Natural killer cell (primary cell): ENCODE data around the gene FLVCR2. TPM values are rescaled to one million over a fixed set of nuclear protein-coding genes. Genes with fewer than 3 reads are reported as not detected.
A peak's percentile ranks its signal among the peaks of the same experiment; 100 is the strongest.

Experiments used
- ATAC-seq, 3 donors: fragments of 150-1000 bp in 2 of 3; fragments of 200-7000 bp in 1 of 3; cut with Tn5 transposase; 1 replicate in 1 of 3; 2 replicates in 2 of 3; pipeline ENCODE4 v1.10.0; 2021; ENCODE audit warnings: mild to moderate bottlenecking in 2 of 3, moderate library complexity in 2 of 3
- DNase-seq, 2 donors: peaks; one replicate each; pipeline versions ENCODE4 v3.0.0 to v3.0.0-alpha.2; 2013 to 2021; ENCODE audit warnings: mixed read lengths in 1 of 2
- H3K27ac ChIP-seq: one replicate; pipeline ENCODE4 v1.5.1; 2013; ENCODE audit warnings: mild to moderate bottlenecking, low read length
- H3K27me3 ChIP-seq: one replicate; pipeline ENCODE4 v1.6.1; 2013; ENCODE audit warnings: low read length; ENCODE audit not compliant: control insufficient read depth, insufficient read depth
- H3K36me3 ChIP-seq: one replicate; pipeline ENCODE4 v1.6.1; 2013; ENCODE audit warnings: low read length; ENCODE audit not compliant: control insufficient read depth, insufficient read depth
- H3K4me1 ChIP-seq: one replicate; pipeline ENCODE4 v1.6.1; 2013; ENCODE audit warnings: low read length; ENCODE audit not compliant: control insufficient read depth, insufficient read depth
- H3K4me3 ChIP-seq: one replicate; pipeline ENCODE4 v1.5.1; 2013; ENCODE audit warnings: low read length
- H3K9me3 ChIP-seq: one replicate; pipeline ENCODE4 v1.6.1; 2013; ENCODE audit warnings: low read length; ENCODE audit not compliant: control insufficient read depth, insufficient read depth
- H3K27ac Mint-ChIP-seq, 2 donors: one replicate each; pipeline ENCODE4 v1.8.0; 2022; ENCODE audit warnings: mild to moderate bottlenecking in 2 of 2, mixed read lengths in 2 of 2, moderate library complexity in 1 of 2
- H3K27me3 Mint-ChIP-seq, 2 donors: one replicate each; pipeline ENCODE4 v1.8.0; 2022; ENCODE audit warnings: low read depth in 2 of 2, mixed read lengths in 2 of 2
- H3K36me3 Mint-ChIP-seq: one replicate; pipeline ENCODE4 v1.8.0; 2022; ENCODE audit warnings: mixed read lengths
- H3K4me1 Mint-ChIP-seq, 2 donors: one replicate each; pipeline ENCODE4 v1.8.0; 2022; ENCODE audit warnings: mixed read lengths in 2 of 2
- H3K4me3 Mint-ChIP-seq: one replicate; pipeline ENCODE4 v1.8.0; 2022; ENCODE audit warnings: mild to moderate bottlenecking, moderate library complexity, mixed read lengths
- H3K9me3 Mint-ChIP-seq, 2 donors: one replicate each; pipeline ENCODE4 v1.8.0; 2022; ENCODE audit warnings: mixed read lengths in 2 of 2
- CTCF ChIP-seq: fragments of 200-600 bp; IDR thresholded peaks from one replicate; pipeline ENCODE4 v1.8.0; 2022; ENCODE audit warnings: antibody characterized with exemption
- WGBS: methylation state at CpG from one replicate; pipeline ENCODE4 v1.1.7; 2013; ENCODE audit warnings: missing lambda C conversion rate; ENCODE audit not compliant: insufficient coverage; 5-methylcytosine and 5-hydroxymethylcytosine counted together
- intact Hi-C: fragments of 100-400 bp; cut with micrococcal nuclease; formaldehyde crosslinking; loops from one replicate; pipeline ENCODE4 v1.14.2; 2022
- total RNA-seq, 4 donors: library from RNA; stranded (reverse); fragments of 120-200 nt in 1 of 4; gene quantifications; one replicate each; pipeline versions ENCODE4 v1.2.3 to v1.2.4, GENCODE V29; 2013 to 2022

FLVCR2 gene
- total RNA-seq, 3 donors from 2014 or later (not counting 1 experiment from before 2014, with no cell fraction given) = 1.4 to 4.8 (median 2.1) TPM

GRCh38 chr14:75653563-75653962 is 75.1 kb downstream of the FLVCR2 start:
- ATAC-seq = no peak
- Histone ChIP-seq H3K27me3 (no peaks in the 10 kb centered on the region), H3K4me3 (no peak overlapping the region), H3K4me1 (no peaks in the 10 kb centered on the region), H3K36me3 (peaks cover 57% of the 10 kb centered on the region), H3K27ac (no peak overlapping the region), H3K9me3 (no peaks in the 10 kb centered on the region)
- TF ChIP-seq CTCF = no peak
- H3K27ac Mint-ChIP-seq = no peak overlapping the region
- no peaks in the 10 kb centered on the region for H3K9me3 Mint-ChIP-seq
- no peak overlapping the region for H3K4me3 Mint-ChIP-seq
- H3K36me3 Mint-ChIP-seq = peaks cover 22% of the 10 kb centered on the region
- H3K27me3 Mint-ChIP-seq = no peaks in the 10 kb centered on the region
- H3K4me1 Mint-ChIP-seq = peaks cover 2% of the 10 kb centered on the region in 2 donors
- no CpG with 5 or more reads among the region's 1 CpG for WGBS
- DNase-seq = no peak
- intact Hi-C loops = no loop called here

DNA sequence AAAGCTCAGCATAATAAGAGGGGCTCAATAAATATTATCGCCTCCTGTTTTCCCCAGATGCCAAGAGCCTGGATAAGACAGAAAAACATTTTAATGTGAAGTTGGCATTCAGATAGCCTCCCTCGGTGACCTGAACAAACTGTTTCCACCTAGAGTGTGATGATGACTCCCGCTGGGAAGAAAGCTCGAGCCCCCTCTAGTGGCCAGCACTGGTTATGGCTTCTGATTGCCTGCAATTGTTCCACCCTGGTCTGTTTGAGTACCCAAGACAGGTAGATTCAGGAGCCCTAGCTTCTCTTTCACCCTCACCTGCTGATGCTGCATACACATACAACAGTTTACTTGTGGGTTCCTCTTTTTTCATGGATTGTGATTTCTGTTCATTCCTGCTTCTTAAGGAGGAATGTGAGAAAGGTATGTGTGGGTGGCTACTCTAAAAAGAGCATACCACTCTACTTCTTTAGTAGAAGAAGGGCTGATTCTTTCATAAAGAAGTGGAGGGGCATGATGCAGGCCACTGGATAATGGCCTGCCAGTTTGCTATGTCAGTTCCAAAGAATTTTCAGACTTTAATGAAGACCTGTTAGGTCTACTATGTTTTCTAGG is 75.8 kb downstream of the FLVCR2 start:
- 15% methylated on average over 4 of the region's 4 CpGs for WGBS
- Histone ChIP-seq H3K9me3 (no peaks in the 10 kb centered on the region), H3K4me1 (no peaks in the 10 kb centered on the region), H3K4me3 (no peak overlapping the region), H3K36me3 (peaks cover 52% of the 10 kb centered on the region), H3K27ac (no peak overlapping the region), H3K27me3 (no peaks in the 10 kb centered on the region)
- peaks cover 6 to 7% of the 10 kb centered on the region in 2 donors for H3K4me1 Mint-ChIP-seq
- ATAC-seq (peak; percentile 91 to 98 (median 96)), DNase-seq (peak; percentile 72 to 87)
- H3K9me3 Mint-ChIP-seq = no peaks in the 10 kb centered on the region
- no peak overlapping the region for H3K4me3 Mint-ChIP-seq
- peak overlapping the region in 1 of 2 donors; percentile 72 for H3K27ac Mint-ChIP-seq
- no peaks in the 10 kb centered on the region for H3K27me3 Mint-ChIP-seq
- TF ChIP-seq CTCF = peak; percentile 95
- intact Hi-C loops = loop anchor here (1.0 kb wide), 2 partner anchors 77 to 522 kb away; no protein-coding TSS in a partner anchor
- peaks cover 22% of the 10 kb centered on the region for H3K36me3 Mint-ChIP-seq

DNA sequence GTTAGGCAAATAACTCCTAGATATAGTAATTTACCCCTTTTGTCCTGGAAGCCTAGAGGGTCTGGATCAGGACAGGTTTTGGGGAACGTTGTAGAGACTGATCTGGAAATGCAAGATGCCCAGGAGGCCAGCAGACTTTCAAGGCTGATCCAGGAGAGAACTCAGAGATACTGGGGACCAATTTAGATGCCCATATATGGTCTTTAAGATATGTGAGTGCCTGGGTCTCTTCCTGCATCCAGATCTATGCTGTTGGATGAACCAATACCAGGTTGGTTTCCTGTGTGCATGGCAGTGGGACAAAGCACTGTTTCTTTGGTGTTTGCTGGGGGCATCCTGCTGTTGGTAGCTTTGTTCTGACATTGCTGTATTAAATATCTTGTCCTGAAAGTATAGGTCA is 76.8 kb downstream of the FLVCR2 start:
- no peak overlapping the region for H3K27ac ChIP-seq
- H3K27me3 ChIP-seq = no peaks in the 10 kb centered on the region
- no peak for ATAC-seq
- peaks cover 5% of the 10 kb centered on the region for H3K4me1 ChIP-seq
- Mint-ChIP-seq H3K27ac (peak overlapping the region in 1 of 2 donors; percentile 72), H3K27me3 (no peaks in the 10 kb centered on the region), H3K9me3 (no peaks in the 10 kb centered on the region), H3K4me1 (peaks cover 13 to 16% of the 10 kb centered on the region in 2 donors), H3K4me3 (no peak overlapping the region), H3K36me3 (peaks cover 12% of the 10 kb centered on the region)
- no peaks in the 10 kb centered on the region for H3K9me3 ChIP-seq
- TF ChIP-seq CTCF = no peak
- H3K36me3 ChIP-seq = peaks cover 42% of the 10 kb centered on the region
- H3K4me3 ChIP-seq = no peak overlapping the region
- no peak for DNase-seq
- intact Hi-C loops = no loop called here
- WGBS = 0% methylated on average over 1 of the region's 1 CpG

GRCh38 chr14:75657331-75657730 is 78.9 kb downstream of the FLVCR2 start:
- H3K36me3 ChIP-seq = peaks cover 22% of the 10 kb centered on the region
- 94% methylated on average over 3 of the region's 4 CpGs for WGBS
- no peaks in the 10 kb centered on the region for H3K9me3 Mint-ChIP-seq

More at GRCh38 chr14:75657331-75657730, 78.9 kb downstream of the FLVCR2 start:
- intact Hi-C loops = no loop called here
- H3K27ac ChIP-seq = no peak overlapping the region
- peaks cover 20 to 24% of the 10 kb centered on the region in 2 donors for H3K4me1 Mint-ChIP-seq
- DNase-seq = no peak
- no peaks in the 10 kb centered on the region for H3K36me3 Mint-ChIP-seq
- no peaks in the 10 kb centered on the region for H3K9me3 ChIP-seq
- H3K4me3 Mint-ChIP-seq = no peak overlapping the region
- H3K27me3 ChIP-seq = no peaks in the 10 kb centered on the region
- no peak overlapping the region for H3K4me3 ChIP-seq
- no peak for ATAC-seq
- no peaks in the 10 kb centered on the region for H3K27me3 Mint-ChIP-seq
- no peak for TF ChIP-seq CTCF
- H3K27ac Mint-ChIP-seq = peak overlapping the region in 1 of 2 donors; percentile 25
- peaks cover 10% of the 10 kb centered on the region for H3K4me1 ChIP-seq
